WTC11 (cell line): Measurements from ENCODE around the gene ABCC4. TPM values are rescaled to one million over a fixed set of nuclear protein-coding genes. Genes with fewer than 3 reads are reported as not detected.

ENCODE experiments used
- ATAC-seq: fragments of 200-7000 bp; cut with Tn5 transposase; 2 replicates; pipeline ENCODE4 v1.10.0; 2021; ENCODE audit warnings: mild to moderate bottlenecking, moderate library complexity
- CTCF ChIA-PET: fragments of 300-600 bp; sonication (Branson Sonifier 250); formaldehyde crosslinking; loops from one replicate; lab custom pipeline; 2021; ENCODE audit warnings: antibody characterized with exemption; lab: Charles Lee
- POLR2A ChIA-PET: fragments of 350-600 bp; sonication (Branson Sonifier 250); formaldehyde crosslinking; loops from one replicate; lab custom pipeline; 2021; ENCODE audit warnings: antibody characterized with exemption; lab: Charles Lee
- DNase-seq: peaks from one replicate; pipeline ENCODE4 v3.0.0; 2021; ENCODE audit warnings: low spot score
- H3K27ac Mint-ChIP-seq: 2 replicates; pipeline ENCODE4 v1.8.0; 2021; ENCODE audit warnings: mixed read lengths
- H3K27me3 Mint-ChIP-seq: 2 replicates; pipeline ENCODE4 v1.8.0; 2021; ENCODE audit warnings: low read depth, mild to moderate bottlenecking, moderate library complexity, mixed read lengths
- H3K36me3 Mint-ChIP-seq: 2 replicates; pipeline ENCODE4 v1.8.0; 2021; ENCODE audit warnings: mixed read lengths
- H3K4me1 Mint-ChIP-seq: 2 replicates; pipeline ENCODE4 v1.8.0; 2022; ENCODE audit warnings: mixed read lengths
- H3K4me3 Mint-ChIP-seq: 2 replicates; pipeline ENCODE4 v1.8.0; 2021; ENCODE audit warnings: mild to moderate bottlenecking, moderate library complexity, mixed read lengths
- H3K9me3 Mint-ChIP-seq: 2 replicates; pipeline ENCODE4 v1.8.0; 2021; ENCODE audit warnings: mixed read lengths
- CREB1 ChIP-seq: sonication (generic); formaldehyde crosslinking; IDR thresholded peaks from 2 replicates; pipeline ENCODE4 v1.8.0; 2023; ENCODE audit warnings: mild to moderate bottlenecking, missing genetic modification reagents
- EMX1 ChIP-seq: fragments of 250-450 bp; sonication (Bioruptor Pico); IDR thresholded peaks from 2 replicates; pipeline ENCODE4 v1.8.0; 2021; ENCODE audit warnings: mild to moderate bottlenecking
- FOXJ3 ChIP-seq: sonication (generic); formaldehyde crosslinking; IDR thresholded peaks from 2 replicates; pipeline ENCODE4 v1.9.0; 2021; ENCODE audit warnings: missing genetic modification reagents, mild to moderate bottlenecking, borderline replicate concordance
- KAT7 ChIP-seq: sonication (generic); formaldehyde crosslinking; IDR thresholded peaks from 2 replicates; pipeline ENCODE4 v1.8.1; 2023; ENCODE audit warnings: missing genetic modification reagents, mild to moderate bottlenecking, borderline replicate concordance
- NFYB ChIP-seq: sonication (generic); formaldehyde crosslinking; conservative IDR thresholded peaks from 2 replicates; pipeline ENCODE4 v1.8.0; 2022; ENCODE audit warnings: low read depth, missing genetic modification reagents
- NR1H2 ChIP-seq: sonication (generic); formaldehyde crosslinking; IDR thresholded peaks from 2 replicates; pipeline ENCODE4 v1.9.0; 2021; ENCODE audit warnings: mild to moderate bottlenecking, moderate library complexity, missing genetic modification reagents
- NR3C1 ChIP-seq: sonication (generic); formaldehyde crosslinking; conservative IDR thresholded peaks from 2 replicates; pipeline ENCODE4 v1.8.1; 2023; ENCODE audit warnings: low read depth, mild to moderate bottlenecking, missing genetic modification reagents
- SMAD4 ChIP-seq: sonication (generic); formaldehyde crosslinking; IDR thresholded peaks from 2 replicates; pipeline ENCODE4 v1.8.0; 2022; ENCODE audit warnings: mild to moderate bottlenecking, missing genetic modification reagents
- TCF7 ChIP-seq: sonication (generic); formaldehyde crosslinking; IDR thresholded peaks from 2 replicates; pipeline ENCODE4 v1.8.0; 2022; ENCODE audit warnings: mild to moderate bottlenecking, low read depth, missing genetic modification reagents, moderate library complexity
- ZNF263 ChIP-seq: sonication (generic); formaldehyde crosslinking; IDR thresholded peaks from 2 replicates; pipeline ENCODE4 v1.8.1; 2022; ENCODE audit warnings: low read depth, mild to moderate bottlenecking, moderate library complexity, missing genetic modification reagents
- ZNF396 ChIP-seq: fragments of 250-450 bp; sonication (Bioruptor Pico); IDR thresholded peaks from 2 replicates; pipeline ENCODE4 v1.8.0; 2021; ENCODE audit warnings: mild to moderate bottlenecking, moderate library complexity, borderline replicate concordance
- ZNF423 ChIP-seq: fragments of 250-450 bp; sonication (Bioruptor Pico); IDR thresholded peaks from 2 replicates; pipeline ENCODE4 v2.1.2; 2022; ENCODE audit warnings: mild to moderate bottlenecking, moderate library complexity
- ZNF671 ChIP-seq: fragments of 250-450 bp; sonication (Bioruptor Pico); IDR thresholded peaks from 2 replicates; pipeline ENCODE4 v1.8.0; 2021; ENCODE audit warnings: mild to moderate bottlenecking
- total RNA-seq: library from RNA; stranded (reverse); gene quantifications from 3 replicates; pipeline ENCODE4 v1.2.3, GENCODE V29; 2021
- TF ChIP-seq, protein P1 (sequence below): sonication (generic); formaldehyde crosslinking; IDR thresholded peaks from 2 replicates; pipeline ENCODE4 v1.8.0; 2022; ENCODE audit warnings: mild to moderate bottlenecking, missing genetic modification reagents
- TF ChIP-seq, protein P2 (sequence below): fragments of 250-450 bp; sonication (Bioruptor Pico); IDR thresholded peaks from 2 replicates; pipeline ENCODE4 v1.8.0; 2021; ENCODE audit warnings: mild to moderate bottlenecking
- TF ChIP-seq, protein P3 (sequence below): sonication (generic); formaldehyde crosslinking; IDR thresholded peaks from 2 replicates; pipeline ENCODE4 v1.8.1; 2022; ENCODE audit warnings: low read depth, missing genetic modification reagents, borderline replicate concordance
- TF ChIP-seq, protein P4 (sequence below): sonication (generic); formaldehyde crosslinking; conservative IDR thresholded peaks from 2 replicates; pipeline ENCODE4 v1.8.1; 2022; ENCODE audit warnings: mild to moderate bottlenecking, missing genetic modification reagents
- TF ChIP-seq, protein P5 (sequence below): sonication (generic); formaldehyde crosslinking; conservative IDR thresholded peaks from 2 replicates; pipeline ENCODE4 v1.8.1; 2023; ENCODE audit warnings: mild to moderate bottlenecking, low read depth, missing genetic modification reagents, moderate library complexity
- TF ChIP-seq, protein P6 (sequence below): sonication (generic); formaldehyde crosslinking; IDR thresholded peaks from 2 replicates; pipeline ENCODE4 v1.8.1; 2023; ENCODE audit warnings: mild to moderate bottlenecking, missing genetic modification reagents, moderate library complexity
- TF ChIP-seq, protein P7 (sequence below): sonication (generic); formaldehyde crosslinking; IDR thresholded peaks from 2 replicates; pipeline ENCODE4 v1.8.0; 2023; ENCODE audit warnings: missing genetic modification reagents, mild to moderate bottlenecking, borderline replicate concordance

The ABCC4 gene
- total RNA-seq, 1 experiment from 2014 or later = 7.2 TPM

DNA sequence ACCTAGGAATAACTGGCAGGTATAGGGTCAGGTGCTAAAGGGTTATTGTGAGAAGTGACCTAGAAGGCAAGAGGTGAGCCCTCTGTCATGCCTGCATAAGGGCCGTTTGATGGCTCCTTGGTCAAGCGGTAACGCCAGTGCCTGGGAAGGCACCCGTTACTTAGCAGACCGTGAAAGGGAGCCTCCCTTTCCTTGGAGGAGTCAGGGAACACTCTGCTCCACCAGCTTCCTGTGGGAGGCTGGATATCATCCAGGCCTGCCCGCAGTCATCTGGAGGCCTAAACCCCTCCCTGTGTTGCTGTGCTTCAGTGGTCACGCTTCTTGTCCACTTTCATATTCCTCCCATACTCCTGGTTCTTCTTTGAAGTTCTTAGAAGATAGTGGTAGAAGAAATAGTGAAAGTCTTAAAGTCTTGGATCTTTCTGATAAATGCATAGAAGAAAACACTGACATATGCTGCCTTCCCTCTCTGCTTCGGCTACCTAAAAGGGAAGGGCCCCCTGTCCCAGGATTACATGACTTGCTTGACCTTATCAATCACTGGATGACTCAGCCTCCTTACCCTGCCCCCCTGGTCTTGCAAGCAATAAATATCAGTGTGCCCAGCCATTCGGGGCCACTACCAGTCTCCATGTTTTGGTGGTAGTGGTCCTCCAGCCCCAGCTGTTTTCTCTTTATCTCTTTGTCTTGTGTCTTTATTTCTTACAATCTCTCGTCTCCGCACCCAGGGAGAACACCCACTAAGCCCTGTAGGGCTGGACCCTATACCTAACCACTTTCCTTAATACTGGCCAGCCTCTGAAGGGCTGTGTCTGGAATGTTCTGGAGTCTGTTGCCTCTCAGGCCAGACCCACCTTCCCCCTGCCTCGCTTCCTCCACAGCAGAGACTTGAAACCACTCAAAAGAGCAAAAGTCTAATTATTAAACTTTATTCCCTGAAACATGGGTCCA lies 16.1 kb upstream of the ABCC4 start:
- DNase-seq = no peak
- TF ChIP-seq, protein P1, sequence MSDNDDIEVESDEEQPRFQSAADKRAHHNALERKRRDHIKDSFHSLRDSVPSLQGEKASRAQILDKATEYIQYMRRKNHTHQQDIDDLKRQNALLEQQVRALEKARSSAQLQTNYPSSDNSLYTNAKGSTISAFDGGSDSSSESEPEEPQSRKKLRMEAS (CRISPR knock-in tag) = no peak
- TF ChIP-seq NR3C1 (CRISPR knock-in tag) = no peak
- TF ChIP-seq CREB1 (CRISPR knock-in tag) = no peak
- TF ChIP-seq, protein P2, sequence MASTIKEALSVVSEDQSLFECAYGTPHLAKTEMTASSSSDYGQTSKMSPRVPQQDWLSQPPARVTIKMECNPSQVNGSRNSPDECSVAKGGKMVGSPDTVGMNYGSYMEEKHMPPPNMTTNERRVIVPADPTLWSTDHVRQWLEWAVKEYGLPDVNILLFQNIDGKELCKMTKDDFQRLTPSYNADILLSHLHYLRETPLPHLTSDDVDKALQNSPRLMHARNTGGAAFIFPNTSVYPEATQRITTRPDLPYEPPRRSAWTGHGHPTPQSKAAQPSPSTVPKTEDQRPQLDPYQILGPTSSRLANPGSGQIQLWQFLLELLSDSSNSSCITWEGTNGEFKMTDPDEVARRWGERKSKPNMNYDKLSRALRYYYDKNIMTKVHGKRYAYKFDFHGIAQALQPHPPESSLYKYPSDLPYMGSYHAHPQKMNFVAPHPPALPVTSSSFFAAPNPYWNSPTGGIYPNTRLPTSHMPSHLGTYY = no peak
- TF ChIP-seq SMAD4 = no peak
- TF ChIP-seq, protein P3, sequence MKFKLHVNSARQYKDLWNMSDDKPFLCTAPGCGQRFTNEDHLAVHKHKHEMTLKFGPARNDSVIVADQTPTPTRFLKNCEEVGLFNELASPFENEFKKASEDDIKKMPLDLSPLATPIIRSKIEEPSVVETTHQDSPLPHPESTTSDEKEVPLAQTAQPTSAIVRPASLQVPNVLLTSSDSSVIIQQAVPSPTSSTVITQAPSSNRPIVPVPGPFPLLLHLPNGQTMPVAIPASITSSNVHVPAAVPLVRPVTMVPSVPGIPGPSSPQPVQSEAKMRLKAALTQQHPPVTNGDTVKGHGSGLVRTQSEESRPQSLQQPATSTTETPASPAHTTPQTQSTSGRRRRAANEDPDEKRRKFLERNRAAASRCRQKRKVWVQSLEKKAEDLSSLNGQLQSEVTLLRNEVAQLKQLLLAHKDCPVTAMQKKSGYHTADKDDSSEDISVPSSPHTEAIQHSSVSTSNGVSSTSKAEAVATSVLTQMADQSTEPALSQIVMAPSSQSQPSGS (CRISPR knock-in tag) = no peak
- no peak for TF ChIP-seq NR1H2 (CRISPR knock-in tag)
- TF ChIP-seq, protein P4, sequence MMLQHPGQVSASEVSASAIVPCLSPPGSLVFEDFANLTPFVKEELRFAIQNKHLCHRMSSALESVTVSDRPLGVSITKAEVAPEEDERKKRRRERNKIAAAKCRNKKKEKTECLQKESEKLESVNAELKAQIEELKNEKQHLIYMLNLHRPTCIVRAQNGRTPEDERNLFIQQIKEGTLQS (CRISPR knock-in tag) = no peak
- no peak for TF ChIP-seq ZNF263
- TF ChIP-seq KAT7 = no peak
- no peak for TF ChIP-seq EMX1 (CRISPR knock-in tag)
- no peak for TF ChIP-seq NFYB (CRISPR knock-in tag)
- TF ChIP-seq, protein P5, sequence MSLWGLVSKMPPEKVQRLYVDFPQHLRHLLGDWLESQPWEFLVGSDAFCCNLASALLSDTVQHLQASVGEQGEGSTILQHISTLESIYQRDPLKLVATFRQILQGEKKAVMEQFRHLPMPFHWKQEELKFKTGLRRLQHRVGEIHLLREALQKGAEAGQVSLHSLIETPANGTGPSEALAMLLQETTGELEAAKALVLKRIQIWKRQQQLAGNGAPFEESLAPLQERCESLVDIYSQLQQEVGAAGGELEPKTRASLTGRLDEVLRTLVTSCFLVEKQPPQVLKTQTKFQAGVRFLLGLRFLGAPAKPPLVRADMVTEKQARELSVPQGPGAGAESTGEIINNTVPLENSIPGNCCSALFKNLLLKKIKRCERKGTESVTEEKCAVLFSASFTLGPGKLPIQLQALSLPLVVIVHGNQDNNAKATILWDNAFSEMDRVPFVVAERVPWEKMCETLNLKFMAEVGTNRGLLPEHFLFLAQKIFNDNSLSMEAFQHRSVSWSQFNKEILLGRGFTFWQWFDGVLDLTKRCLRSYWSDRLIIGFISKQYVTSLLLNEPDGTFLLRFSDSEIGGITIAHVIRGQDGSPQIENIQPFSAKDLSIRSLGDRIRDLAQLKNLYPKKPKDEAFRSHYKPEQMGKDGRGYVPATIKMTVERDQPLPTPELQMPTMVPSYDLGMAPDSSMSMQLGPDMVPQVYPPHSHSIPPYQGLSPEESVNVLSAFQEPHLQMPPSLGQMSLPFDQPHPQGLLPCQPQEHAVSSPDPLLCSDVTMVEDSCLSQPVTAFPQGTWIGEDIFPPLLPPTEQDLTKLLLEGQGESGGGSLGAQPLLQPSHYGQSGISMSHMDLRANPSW (CRISPR knock-in tag) = no peak
- TF ChIP-seq, protein P6, sequence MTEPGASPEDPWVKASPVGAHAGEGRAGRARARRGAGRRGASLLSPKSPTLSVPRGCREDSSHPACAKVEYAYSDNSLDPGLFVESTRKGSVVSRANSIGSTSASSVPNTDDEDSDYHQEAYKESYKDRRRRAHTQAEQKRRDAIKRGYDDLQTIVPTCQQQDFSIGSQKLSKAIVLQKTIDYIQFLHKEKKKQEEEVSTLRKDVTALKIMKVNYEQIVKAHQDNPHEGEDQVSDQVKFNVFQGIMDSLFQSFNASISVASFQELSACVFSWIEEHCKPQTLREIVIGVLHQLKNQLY (CRISPR knock-in tag) = no peak
- no peak for TF ChIP-seq ZNF671
- no peak for TF ChIP-seq ZNF423
- no peak for TF ChIP-seq FOXJ3
- TF ChIP-seq TCF7 (CRISPR knock-in tag) = no peak
- no peak for TF ChIP-seq ZNF396 (CRISPR knock-in tag)
- TF ChIP-seq, protein P7, sequence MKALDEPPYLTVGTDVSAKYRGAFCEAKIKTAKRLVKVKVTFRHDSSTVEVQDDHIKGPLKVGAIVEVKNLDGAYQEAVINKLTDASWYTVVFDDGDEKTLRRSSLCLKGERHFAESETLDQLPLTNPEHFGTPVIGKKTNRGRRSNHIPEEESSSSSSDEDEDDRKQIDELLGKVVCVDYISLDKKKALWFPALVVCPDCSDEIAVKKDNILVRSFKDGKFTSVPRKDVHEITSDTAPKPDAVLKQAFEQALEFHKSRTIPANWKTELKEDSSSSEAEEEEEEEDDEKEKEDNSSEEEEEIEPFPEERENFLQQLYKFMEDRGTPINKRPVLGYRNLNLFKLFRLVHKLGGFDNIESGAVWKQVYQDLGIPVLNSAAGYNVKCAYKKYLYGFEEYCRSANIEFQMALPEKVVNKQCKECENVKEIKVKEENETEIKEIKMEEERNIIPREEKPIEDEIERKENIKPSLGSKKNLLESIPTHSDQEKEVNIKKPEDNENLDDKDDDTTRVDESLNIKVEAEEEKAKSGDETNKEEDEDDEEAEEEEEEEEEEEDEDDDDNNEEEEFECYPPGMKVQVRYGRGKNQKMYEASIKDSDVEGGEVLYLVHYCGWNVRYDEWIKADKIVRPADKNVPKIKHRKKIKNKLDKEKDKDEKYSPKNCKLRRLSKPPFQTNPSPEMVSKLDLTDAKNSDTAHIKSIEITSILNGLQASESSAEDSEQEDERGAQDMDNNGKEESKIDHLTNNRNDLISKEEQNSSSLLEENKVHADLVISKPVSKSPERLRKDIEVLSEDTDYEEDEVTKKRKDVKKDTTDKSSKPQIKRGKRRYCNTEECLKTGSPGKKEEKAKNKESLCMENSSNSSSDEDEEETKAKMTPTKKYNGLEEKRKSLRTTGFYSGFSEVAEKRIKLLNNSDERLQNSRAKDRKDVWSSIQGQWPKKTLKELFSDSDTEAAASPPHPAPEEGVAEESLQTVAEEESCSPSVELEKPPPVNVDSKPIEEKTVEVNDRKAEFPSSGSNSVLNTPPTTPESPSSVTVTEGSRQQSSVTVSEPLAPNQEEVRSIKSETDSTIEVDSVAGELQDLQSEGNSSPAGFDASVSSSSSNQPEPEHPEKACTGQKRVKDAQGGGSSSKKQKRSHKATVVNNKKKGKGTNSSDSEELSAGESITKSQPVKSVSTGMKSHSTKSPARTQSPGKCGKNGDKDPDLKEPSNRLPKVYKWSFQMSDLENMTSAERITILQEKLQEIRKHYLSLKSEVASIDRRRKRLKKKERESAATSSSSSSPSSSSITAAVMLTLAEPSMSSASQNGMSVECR (CRISPR knock-in tag) = no peak
- TF ChIP-seq, all 79 proteins: peak for 0
- H3K36me3 Mint-ChIP-seq = no peaks in the 10 kb centered on the region
- no peak overlapping the region for H3K4me3 Mint-ChIP-seq
- no peaks in the 10 kb centered on the region for H3K27me3 Mint-ChIP-seq
- H3K9me3 Mint-ChIP-seq = no peaks in the 10 kb centered on the region
- H3K27ac Mint-ChIP-seq = no peak overlapping the region
- no peaks in the 10 kb centered on the region for H3K4me1 Mint-ChIP-seq
- no peak for ATAC-seq
- ChIA-PET POLR2A (no interaction called here), CTCF (no interaction called here)
